ENCODE measurements around the gene CORO7. TPM values are rescaled to one million over a fixed set of nuclear protein-coding genes. Genes with fewer than 3 reads are reported as not detected.

Gene CORO7
- total RNA-seq, 1 donor from 2014 or later, result 30.9 TPM

GRCh38 chr16:4354512-4355409 lies 61.6 kb downstream of the CORO7 start:
- peaks cover 20% of the 10 kb centered on the region for H3K4me1 ChIP-seq
- H3K9me3 ChIP-seq, result no peaks in the 10 kb centered on the region
- H3K36me3 ChIP-seq, result no peaks in the 10 kb centered on the region
- no peak overlapping the region for H3K27ac ChIP-seq
- H3K4me3 ChIP-seq, result no peak overlapping the region
- TF ChIP-seq POLR2AphosphoS5 (IDR thresholded peaks at IDR 0.05; ENCODE audit: insufficient read depth in 1 of 2, low read depth in 1 of 2) (no peak), POLR2A (IDR thresholded peaks at IDR 0.05) (no peak), CTCF (IDR thresholded peaks at IDR 0.05) (no peak)
- DNase-seq (ENCODE audit: extremely low spot score in 2 of 2), result no peak
- intact Hi-C loops (cut with DNase I), result no loop called here
- no peaks in the 10 kb centered on the region for H3K27me3 ChIP-seq

DNA sequence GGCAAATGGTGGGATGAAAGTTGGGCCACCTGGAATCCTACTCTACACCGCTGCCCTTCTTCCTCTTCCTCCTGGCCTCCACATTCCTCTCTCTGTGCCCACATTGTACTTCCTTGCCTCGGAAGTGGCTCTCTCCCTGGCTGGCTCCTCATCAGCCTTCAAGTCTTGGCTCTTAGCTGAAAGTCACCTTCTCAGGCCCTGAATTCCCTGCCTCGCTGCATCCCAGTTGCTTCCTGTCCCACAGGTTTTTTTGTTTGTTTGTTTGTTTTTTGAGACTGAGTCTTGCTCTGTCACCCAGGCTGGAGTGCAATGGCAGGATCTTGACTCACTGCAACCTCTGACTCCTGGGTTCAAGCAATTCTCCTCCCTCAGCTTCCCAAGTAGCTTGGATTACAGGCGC lies 62.7 kb downstream of the CORO7 start:
- DNase-seq (ENCODE audit: extremely low spot score in 2 of 2), result no peak
- intact Hi-C loops (cut with DNase I), result no loop called here
- H3K27me3 ChIP-seq, result no peaks in the 10 kb centered on the region
- H3K9me3 ChIP-seq, result no peaks in the 10 kb centered on the region
- no peak overlapping the region for H3K4me3 ChIP-seq
- no peak overlapping the region for H3K27ac ChIP-seq
- peaks cover 22% of the 10 kb centered on the region for H3K4me1 ChIP-seq
- TF ChIP-seq CTCF (IDR thresholded peaks at IDR 0.05) (no peak), POLR2A (IDR thresholded peaks at IDR 0.05) (no peak), POLR2AphosphoS5 (IDR thresholded peaks at IDR 0.05; ENCODE audit: insufficient read depth in 1 of 2, low read depth in 1 of 2) (no peak)
- no peaks in the 10 kb centered on the region for H3K36me3 ChIP-seq

DNA sequence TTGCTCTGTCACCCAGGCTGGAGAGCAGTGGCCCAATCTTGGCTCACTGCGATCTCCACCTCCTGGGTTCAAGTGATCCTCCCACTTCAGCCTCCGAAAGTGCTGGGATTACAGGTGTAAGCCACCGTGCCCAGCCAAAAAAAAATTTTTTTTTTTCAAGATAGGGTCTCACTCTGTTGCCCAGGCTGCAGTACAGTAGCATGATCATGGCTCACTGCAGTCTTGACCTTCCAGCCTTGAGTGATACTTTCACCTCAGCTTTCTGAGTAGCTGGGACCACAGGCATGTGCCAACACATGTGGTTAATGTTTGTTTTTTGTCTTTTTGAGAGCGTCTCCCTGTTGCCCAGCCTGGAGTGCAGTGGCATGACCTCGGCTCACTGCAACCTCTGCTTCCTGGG lies 63.6 kb downstream of the CORO7 start:
- Histone ChIP-seq H3K27ac (no peak overlapping the region), H3K27me3 (no peaks in the 10 kb centered on the region), H3K4me3 (no peak overlapping the region), H3K36me3 (no peaks in the 10 kb centered on the region), H3K9me3 (no peaks in the 10 kb centered on the region), H3K4me1 (peaks cover 30% of the 10 kb centered on the region)
- intact Hi-C loops (cut with DNase I), result no loop called here
- TF ChIP-seq POLR2A (IDR thresholded peaks at IDR 0.05) (no peak), CTCF (IDR thresholded peaks at IDR 0.05) (no peak), POLR2AphosphoS5 (IDR thresholded peaks at IDR 0.05; ENCODE audit: insufficient read depth in 1 of 2, low read depth in 1 of 2) (no peak)
- DNase-seq (ENCODE audit: extremely low spot score in 2 of 2), result no peak

GRCh38 chr16:4351880-4352279 lies 64.5 kb downstream of the CORO7 start:
- no peak overlapping the region for H3K27ac ChIP-seq

More at GRCh38 chr16:4351880-4352279, 64.5 kb downstream of the CORO7 start:
- Histone ChIP-seq H3K4me1 (peaks cover 32% of the 10 kb centered on the region), H3K27me3 (no peaks in the 10 kb centered on the region), H3K9me3 (no peaks in the 10 kb centered on the region), H3K4me3 (no peak overlapping the region), H3K36me3 (no peaks in the 10 kb centered on the region)
- no peak for DNase-seq (ENCODE audit: extremely low spot score in 2 of 2)
- intact Hi-C loops (cut with DNase I), result no loop called here
- TF ChIP-seq CTCF (IDR thresholded peaks at IDR 0.05), result no peak

Data from vagina (tissue), 2 donors.